ENCODE measurements around the gene MACC1.

The MACC1 gene

DNA sequence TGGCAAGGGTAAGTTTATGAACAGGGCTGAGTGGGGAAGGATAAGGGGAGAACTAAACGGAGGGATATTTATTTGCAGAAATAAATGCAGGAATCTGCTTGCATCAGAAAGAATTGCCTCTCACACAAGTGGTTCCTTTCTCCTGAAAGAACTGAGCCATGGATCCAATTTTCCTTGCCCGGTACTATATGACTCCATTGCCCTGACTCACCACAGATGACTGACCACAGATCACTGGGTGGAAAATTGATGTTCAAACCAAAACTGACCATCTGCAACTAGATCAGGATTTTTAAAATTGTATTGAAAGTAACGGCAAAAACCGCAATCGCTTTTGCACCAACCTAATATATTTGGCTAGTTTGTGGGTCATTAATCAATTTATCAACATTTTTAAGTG is 6.2 kb upstream of the MACC1 start:
- H3K27ac ChIP-seq = no peak overlapping the region
- TF ChIP-seq, protein P1, sequence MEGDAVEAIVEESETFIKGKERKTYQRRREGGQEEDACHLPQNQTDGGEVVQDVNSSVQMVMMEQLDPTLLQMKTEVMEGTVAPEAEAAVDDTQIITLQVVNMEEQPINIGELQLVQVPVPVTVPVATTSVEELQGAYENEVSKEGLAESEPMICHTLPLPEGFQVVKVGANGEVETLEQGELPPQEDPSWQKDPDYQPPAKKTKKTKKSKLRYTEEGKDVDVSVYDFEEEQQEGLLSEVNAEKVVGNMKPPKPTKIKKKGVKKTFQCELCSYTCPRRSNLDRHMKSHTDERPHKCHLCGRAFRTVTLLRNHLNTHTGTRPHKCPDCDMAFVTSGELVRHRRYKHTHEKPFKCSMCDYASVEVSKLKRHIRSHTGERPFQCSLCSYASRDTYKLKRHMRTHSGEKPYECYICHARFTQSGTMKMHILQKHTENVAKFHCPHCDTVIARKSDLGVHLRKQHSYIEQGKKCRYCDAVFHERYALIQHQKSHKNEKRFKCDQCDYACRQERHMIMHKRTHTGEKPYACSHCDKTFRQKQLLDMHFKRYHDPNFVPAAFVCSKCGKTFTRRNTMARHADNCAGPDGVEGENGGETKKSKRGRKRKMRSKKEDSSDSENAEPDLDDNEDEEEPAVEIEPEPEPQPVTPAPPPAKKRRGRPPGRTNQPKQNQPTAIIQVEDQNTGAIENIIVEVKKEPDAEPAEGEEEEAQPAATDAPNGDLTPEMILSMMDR (conservative IDR thresholded peaks at IDR 0.05) = no peak

DNA sequence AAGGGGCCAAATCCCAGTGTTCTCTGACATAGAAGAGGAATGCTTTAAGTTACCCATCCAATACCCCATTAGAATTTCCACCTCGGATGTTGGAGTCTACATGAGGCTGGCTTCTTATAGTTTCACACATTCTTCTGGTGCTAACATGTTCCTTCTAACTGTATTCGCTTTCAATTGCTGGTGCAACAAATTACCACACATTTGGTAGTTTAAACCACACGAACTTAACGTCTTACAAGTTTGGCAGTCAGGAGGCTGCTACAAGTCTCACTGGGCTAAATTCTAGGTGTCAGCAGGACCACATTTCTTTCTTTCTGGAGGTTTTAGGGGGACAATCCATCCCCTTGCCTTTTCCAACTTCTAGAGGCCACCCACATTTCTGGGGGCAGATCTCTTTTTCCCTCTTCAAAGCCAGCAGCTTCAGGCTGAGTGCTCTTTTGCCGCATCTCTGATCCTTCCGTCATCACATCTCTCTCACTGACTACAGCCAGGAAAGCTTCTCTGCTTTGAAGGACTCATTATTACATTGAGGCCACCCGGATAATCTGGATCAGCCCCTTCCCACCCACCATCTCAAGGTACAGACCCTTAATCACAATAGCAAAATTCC is 5.1 kb upstream of the MACC1 start:
- TF ChIP-seq, protein P1 (conservative IDR thresholded peaks at IDR 0.05) = no peak
- H3K27ac ChIP-seq = no peak overlapping the region

DNA sequence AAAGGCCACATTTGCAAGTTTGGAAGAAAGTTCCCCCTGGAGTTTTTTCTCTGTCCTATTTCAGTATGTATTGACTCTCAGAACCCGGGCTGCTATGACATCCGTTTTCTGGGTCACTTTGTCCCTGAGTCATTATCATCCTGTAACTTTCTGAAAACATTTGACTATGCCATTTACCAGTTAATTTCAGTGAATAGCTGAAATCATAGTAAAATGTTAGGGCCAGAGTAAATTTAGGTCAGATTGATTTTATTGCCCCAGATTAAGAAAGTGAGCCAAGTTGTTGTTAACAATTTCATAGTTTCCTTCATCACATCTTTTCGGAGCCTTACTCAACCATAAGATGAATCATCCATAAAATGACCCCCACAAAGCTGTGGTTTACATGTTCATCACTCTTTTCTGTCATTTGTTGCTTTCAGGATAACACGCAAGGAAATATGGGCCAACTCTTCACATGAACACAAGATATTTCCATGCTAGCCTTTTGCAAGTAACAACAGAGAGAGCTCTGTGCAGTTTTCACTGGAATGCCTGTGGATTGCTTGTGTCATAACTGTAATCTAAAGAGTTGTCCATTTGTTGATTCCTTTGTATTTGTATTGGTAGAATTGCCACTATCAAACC is 3.9 kb upstream of the MACC1 start:
- no peak overlapping the region for H3K27ac ChIP-seq
- TF ChIP-seq, protein P1 (conservative IDR thresholded peaks at IDR 0.05) = no peak

DNA sequence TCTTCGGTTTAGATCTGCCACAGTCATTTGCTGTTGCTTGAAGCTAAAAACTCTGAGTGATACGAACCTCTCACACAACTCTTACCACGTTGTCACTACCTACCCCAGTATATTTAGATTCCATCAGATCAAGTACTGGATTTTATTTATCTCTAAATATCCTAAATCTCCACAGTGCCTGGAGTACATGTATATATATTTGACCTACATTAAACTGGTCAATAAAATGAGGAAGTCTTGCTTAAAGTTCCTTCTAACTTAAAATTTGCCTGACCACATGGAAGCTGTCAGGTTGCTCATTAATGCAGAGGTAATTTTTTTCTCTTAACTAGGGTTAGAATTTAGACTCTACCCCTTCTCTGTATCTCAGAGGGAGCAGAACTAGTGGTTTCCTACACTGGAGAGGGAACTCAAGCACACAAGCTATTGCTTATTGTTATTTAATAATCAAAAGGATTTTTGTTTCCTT is 3.1 kb upstream of the MACC1 start:
- TF ChIP-seq, protein P1 (conservative IDR thresholded peaks at IDR 0.05) = no peak
- H3K27ac ChIP-seq = no peak overlapping the region

DNA sequence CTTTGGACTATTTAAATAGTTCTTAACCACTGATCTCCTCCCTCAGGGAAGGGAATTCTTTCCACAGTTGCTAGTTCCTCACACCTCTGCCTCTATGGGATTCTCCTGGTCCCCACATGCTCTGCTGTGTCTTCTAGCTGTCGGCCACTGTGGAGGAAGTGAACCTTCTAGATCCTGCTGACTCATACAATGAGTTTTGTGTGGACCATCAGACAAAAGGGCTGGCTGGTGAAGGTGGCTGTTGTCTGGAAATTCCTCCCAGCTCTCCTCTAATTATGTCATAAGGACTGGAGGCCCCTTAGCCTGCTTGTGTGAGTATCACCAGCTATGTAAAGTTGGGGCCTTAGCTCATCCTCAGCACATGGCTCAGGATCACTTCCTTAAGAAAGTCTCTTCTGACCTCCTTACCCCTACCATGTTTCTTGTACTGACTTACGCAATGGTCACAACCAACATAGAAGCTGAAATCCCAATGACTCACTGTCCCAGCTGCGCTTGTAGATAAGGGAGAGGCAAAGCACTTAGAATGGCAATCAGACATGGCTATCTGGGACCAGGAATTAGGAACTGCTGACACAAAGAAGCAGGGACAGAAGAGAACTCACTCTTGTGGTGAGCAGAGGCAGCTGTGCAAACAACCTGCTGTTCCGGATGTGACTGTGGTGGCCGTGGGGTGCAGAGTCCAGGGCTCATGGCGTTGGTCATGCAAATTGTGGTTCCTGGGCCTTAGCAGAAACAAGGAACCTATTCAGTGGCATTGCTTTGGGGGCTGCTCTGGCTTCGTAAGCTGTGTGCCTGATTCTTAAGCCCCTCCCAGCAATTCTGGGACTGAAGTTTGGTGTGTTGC is 2.5 kb upstream of the MACC1 start:
- TF ChIP-seq, protein P1 (conservative IDR thresholded peaks at IDR 0.05) = no peak
- H3K27ac ChIP-seq = no peak overlapping the region

DNA sequence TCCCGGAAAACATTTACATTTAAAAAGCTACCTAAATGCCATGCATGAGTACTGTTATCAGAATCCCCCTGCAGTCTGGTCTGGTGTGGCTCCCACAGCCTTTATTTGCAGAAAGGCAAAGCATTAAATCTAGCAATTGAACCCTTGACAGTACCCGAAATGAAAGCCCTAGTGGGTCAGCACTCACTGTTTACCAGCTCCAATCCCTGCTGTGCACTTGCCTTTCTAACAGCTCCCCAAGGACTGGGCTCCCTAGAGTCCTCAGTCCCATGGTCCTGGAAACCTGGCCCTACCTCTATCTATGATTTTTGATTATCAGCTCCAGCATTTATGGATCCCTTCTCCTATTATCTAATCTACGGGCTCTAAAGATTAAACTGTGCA is 1.9 kb upstream of the MACC1 start:
- TF ChIP-seq, protein P1 (conservative IDR thresholded peaks at IDR 0.05) = no peak
- H3K27ac ChIP-seq = no peak overlapping the region

DNA sequence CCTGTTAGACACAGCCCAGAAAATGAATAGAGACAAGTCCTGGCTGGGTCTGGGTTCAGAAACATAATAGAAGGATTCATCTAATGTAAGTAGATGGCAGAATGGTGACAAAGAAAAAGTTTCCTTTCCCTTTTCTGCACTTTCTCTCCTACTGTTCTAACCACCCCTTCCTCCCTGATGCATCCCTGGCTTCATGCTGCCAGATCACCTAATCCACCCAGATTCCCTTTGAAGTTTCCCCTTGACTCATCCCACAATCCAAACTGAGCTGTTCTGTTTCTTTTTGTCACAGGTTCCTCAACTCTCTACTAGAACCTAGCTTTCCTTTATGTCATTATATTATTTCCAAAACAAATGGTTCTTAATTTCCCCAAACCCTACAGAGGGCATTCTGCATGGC is 1.1 kb upstream of the MACC1 start:
- TF ChIP-seq, protein P1 (conservative IDR thresholded peaks at IDR 0.05) = no peak
- H3K27ac ChIP-seq = peak overlapping the region; percentile 10

Data from VCaP (cell line).